Measurements from ENCODE around the gene TLR6. TPM values are rescaled to one million over a fixed set of nuclear protein-coding genes. Genes with fewer than 3 reads are reported as not detected.

Gene TLR6
- total RNA-seq, 2 donors from 2014 or later, result 0.13 to 0.53 TPM

GRCh38 chr4:38884254-38884653, 27.6 kb upstream of the TLR6 start:
- no peaks in the 10 kb centered on the region for H3K4me1 ChIP-seq (ENCODE audit: control insufficient read depth, insufficient read depth, low read length)
- H3K4me3 ChIP-seq (ENCODE audit: low read length), result no peak overlapping the region
- DNase-seq, result no peak
- H3K27me3 Mint-ChIP-seq (ENCODE audit: insufficient read depth), result no peaks in the 10 kb centered on the region
- H3K27me3 ChIP-seq (ENCODE audit: control insufficient read depth, insufficient read depth, low read length, poor library complexity, severe bottlenecking), result no peaks in the 10 kb centered on the region
- H3K4me1 Mint-ChIP-seq, result no peaks in the 10 kb centered on the region
- 98% methylated on average over 4 of the region's 4 CpGs; no CpG with 5 or more reads in 1 of the 2 experiments for WGBS, 2 experiments (ENCODE audit: insufficient coverage in 1 of 2, insufficient read length in 1 of 2)
- H3K27ac Mint-ChIP-seq, result no peak overlapping the region
- no peaks in the 10 kb centered on the region for H3K9me3 ChIP-seq (ENCODE audit: control insufficient read depth, low read length)
- H3K36me3 ChIP-seq (ENCODE audit: control insufficient read depth, insufficient read depth, low read length), result peaks cover 13% of the 10 kb centered on the region
- H3K36me3 Mint-ChIP-seq (ENCODE audit: low read depth), result peaks cover 12% of the 10 kb centered on the region
- no peak overlapping the region for H3K4me3 Mint-ChIP-seq
- H3K27ac ChIP-seq (ENCODE audit: low read depth, low read length), result no peak overlapping the region
- TF ChIP-seq CTCF (conservative IDR thresholded peaks at IDR 0.05), result no peak
- H3K9me3 Mint-ChIP-seq, result no peaks in the 10 kb centered on the region
- no peak overlapping the region for H3K9ac ChIP-seq (ENCODE audit: extremely low read depth, low read length, poor library complexity, severe bottlenecking)

- Mint-ChIP-seq H3K27me3 (ENCODE audit: insufficient read depth) (no peaks in the 10 kb centered on the region), H3K27ac (no peak overlapping the region), H3K4me3 (no peak overlapping the region), H3K4me1 (peaks cover 6% of the 10 kb centered on the region), H3K9me3 (peaks cover 15% of the 10 kb centered on the region), H3K36me3 (ENCODE audit: low read depth) (peaks cover 20% of the 10 kb centered on the region)
- no peak for TF ChIP-seq CTCF (conservative IDR thresholded peaks at IDR 0.05)
- Histone ChIP-seq H3K9me3 (ENCODE audit: control insufficient read depth, low read length) (peaks cover 17% of the 10 kb centered on the region), H3K4me1 (ENCODE audit: control insufficient read depth, insufficient read depth, low read length) (no peaks in the 10 kb centered on the region), H3K36me3 (ENCODE audit: control insufficient read depth, insufficient read depth, low read length) (peaks cover 14% of the 10 kb centered on the region), H3K4me3 (ENCODE audit: low read length) (peak overlapping the region; percentile 5), H3K27ac (ENCODE audit: low read depth, low read length) (no peak overlapping the region), H3K9ac (ENCODE audit: extremely low read depth, low read length, poor library complexity, severe bottlenecking) (no peak overlapping the region), H3K27me3 (ENCODE audit: control insufficient read depth, insufficient read depth, low read length, poor library complexity, severe bottlenecking) (no peaks in the 10 kb centered on the region)
- 92 to 97% methylated on average over 2 of the region's 2 CpGs for WGBS, 2 experiments (ENCODE audit: insufficient coverage in 1 of 2, insufficient read length in 1 of 2)
- DNase-seq, result no peak
Measured at GRCh38 chr4:38876636-38877035, 20.0 kb upstream of the TLR6 start.

DNA sequence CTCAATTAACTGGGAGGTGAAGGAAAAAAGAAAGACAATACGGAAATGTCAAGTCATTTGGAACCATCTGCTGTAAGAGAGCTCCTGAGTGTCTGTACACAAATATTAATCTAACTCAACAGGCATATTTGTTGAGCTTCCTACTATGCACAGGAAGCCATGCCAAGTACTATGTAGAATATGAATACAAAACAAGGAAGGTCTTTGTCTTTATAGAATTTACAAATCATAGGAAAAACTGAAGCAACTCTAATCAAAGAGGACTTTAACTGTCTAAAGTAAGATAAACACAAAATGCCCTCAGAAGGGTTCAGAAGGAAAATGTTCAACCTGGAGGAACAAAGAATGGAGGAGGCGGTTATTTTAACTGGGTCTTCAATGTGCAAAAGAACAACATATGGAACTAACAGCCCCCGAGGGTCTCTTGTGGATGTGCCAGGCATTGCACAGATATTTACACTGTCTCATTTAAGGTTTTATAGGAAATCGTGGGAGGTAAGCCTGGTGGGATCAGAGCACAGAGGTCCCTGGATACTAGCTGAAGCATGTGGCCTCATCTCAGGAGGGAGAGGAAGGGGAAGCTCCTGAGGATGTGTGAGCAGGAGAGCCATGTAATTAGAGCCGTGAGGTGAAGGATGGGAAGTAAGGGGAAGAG, 16.8 kb upstream of the TLR6 start:
- peaks cover 19% of the 10 kb centered on the region for H3K36me3 ChIP-seq (ENCODE audit: control insufficient read depth, insufficient read depth, low read length)
- Mint-ChIP-seq H3K27ac (no peak overlapping the region), H3K9me3 (peaks cover 15% of the 10 kb centered on the region), H3K27me3 (ENCODE audit: insufficient read depth) (peaks cover 3% of the 10 kb centered on the region), H3K4me3 (no peak overlapping the region), H3K36me3 (ENCODE audit: low read depth) (peaks cover 16% of the 10 kb centered on the region), H3K4me1 (peaks cover 3% of the 10 kb centered on the region)
- WGBS, 2 experiments (ENCODE audit: insufficient coverage in 1 of 2, insufficient read length in 1 of 2), result 84 to 92% methylated on average over 4 to 5 of the region's 5 CpGs
- H3K9ac ChIP-seq (ENCODE audit: extremely low read depth, low read length, poor library complexity, severe bottlenecking), result no peak overlapping the region
- H3K4me3 ChIP-seq (ENCODE audit: low read length), result no peak overlapping the region
- no peaks in the 10 kb centered on the region for H3K27me3 ChIP-seq (ENCODE audit: control insufficient read depth, insufficient read depth, low read length, poor library complexity, severe bottlenecking)
- H3K27ac ChIP-seq (ENCODE audit: low read depth, low read length), result no peak overlapping the region
- TF ChIP-seq CTCF (conservative IDR thresholded peaks at IDR 0.05), result peak; percentile 48
- no peak for DNase-seq
- H3K4me1 ChIP-seq (ENCODE audit: control insufficient read depth, insufficient read depth, low read length), result no peaks in the 10 kb centered on the region
- peaks cover 17% of the 10 kb centered on the region for H3K9me3 ChIP-seq (ENCODE audit: control insufficient read depth, low read length)
